AG04450 (cell line): ENCODE results near the gene HAGHL. TPM values are rescaled to one million over a fixed set of nuclear protein-coding genes. Genes with fewer than 3 reads are reported as not detected.

ENCODE experiments used
- CTCF ChIA-PET: fragments of 300-600, 350-600 bp; formaldehyde crosslinking; extraction: SDS; loops from one replicate; lab custom pipeline; 2022; ENCODE audit warnings: antibody characterized with exemption, inconsistent platforms; lab: Charles Lee
- POLR2A ChIA-PET: fragments of 350-600 bp; formaldehyde crosslinking; extraction: SDS; loops from one replicate; lab custom pipeline; 2021; ENCODE audit warnings: antibody characterized with exemption, inconsistent platforms; lab: Yijun Ruan, JAX
- DNase-seq: peaks from one replicate; pipeline ENCODE4 v3.0.0-alpha.2; 2011; ENCODE audit warnings: low read depth, low spot score
- H3K27ac ChIP-seq: one replicate; pipeline ENCODE4 v1.5.1; 2012; ENCODE audit warnings: low read depth, low read length, control low read depth
- H3K27me3 ChIP-seq: one replicate; pipeline ENCODE4 v1.6.0; 2012; ENCODE audit warnings: low read length; ENCODE audit not compliant: control insufficient read depth, insufficient read depth
- H3K4me3 ChIP-seq: 2 replicates; pipeline ENCODE4 v1.5.1; 2011; ENCODE audit warnings: mild to moderate bottlenecking, low read depth, low read length, control low read depth
- H3K9me3 ChIP-seq: 2 replicates; pipeline ENCODE4 v1.5.1; 2012; ENCODE audit warnings: low read length; ENCODE audit not compliant: control insufficient read depth, insufficient read depth
- polyA plus RNA-seq: library from polyadenylated mRNA; depleted of rRNA; stranded (reverse); fragments of >200 nt; gene quantifications from 2 replicates; pipeline ENCODE4 v1.2.3, GENCODE V29; 2011
- TF ChIP-seq, protein P1 (sequence below): IDR thresholded peaks from 2 replicates; pipeline ENCODE4 v1.5.1; 2011; ENCODE audit warnings: low read depth, low read length, control low read depth, inconsistent platforms

Gene HAGHL
- polyA plus RNA-seq, 1 experiment = 4.2 TPM

- no peak for DNase-seq
- Histone ChIP-seq H3K27me3 (peaks cover 7% of the 10 kb centered on the region), H3K4me3 (no peak overlapping the region), H3K9me3 (no peaks in the 10 kb centered on the region; the same call in 1 of the 2 replicates), H3K27ac (no peak overlapping the region)
- TF ChIP-seq, protein P1, sequence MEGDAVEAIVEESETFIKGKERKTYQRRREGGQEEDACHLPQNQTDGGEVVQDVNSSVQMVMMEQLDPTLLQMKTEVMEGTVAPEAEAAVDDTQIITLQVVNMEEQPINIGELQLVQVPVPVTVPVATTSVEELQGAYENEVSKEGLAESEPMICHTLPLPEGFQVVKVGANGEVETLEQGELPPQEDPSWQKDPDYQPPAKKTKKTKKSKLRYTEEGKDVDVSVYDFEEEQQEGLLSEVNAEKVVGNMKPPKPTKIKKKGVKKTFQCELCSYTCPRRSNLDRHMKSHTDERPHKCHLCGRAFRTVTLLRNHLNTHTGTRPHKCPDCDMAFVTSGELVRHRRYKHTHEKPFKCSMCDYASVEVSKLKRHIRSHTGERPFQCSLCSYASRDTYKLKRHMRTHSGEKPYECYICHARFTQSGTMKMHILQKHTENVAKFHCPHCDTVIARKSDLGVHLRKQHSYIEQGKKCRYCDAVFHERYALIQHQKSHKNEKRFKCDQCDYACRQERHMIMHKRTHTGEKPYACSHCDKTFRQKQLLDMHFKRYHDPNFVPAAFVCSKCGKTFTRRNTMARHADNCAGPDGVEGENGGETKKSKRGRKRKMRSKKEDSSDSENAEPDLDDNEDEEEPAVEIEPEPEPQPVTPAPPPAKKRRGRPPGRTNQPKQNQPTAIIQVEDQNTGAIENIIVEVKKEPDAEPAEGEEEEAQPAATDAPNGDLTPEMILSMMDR = no peak
- ChIA-PET CTCF (no interaction called here), POLR2A (interaction anchor here (0.8 to 1.6 kb wide), 2 partner anchors 9 to 14 kb away, joined by 3 to 4 read pairs; no protein-coding TSS in a partner anchor)
Measured at GRCh38 chr16:762595-763268, 35.8 kb downstream of the HAGHL start.

GRCh38 chr16:763369-764183 lies 36.7 kb downstream of the HAGHL start:
- no peak for DNase-seq
- POLR2A ChIA-PET = interaction anchor here (1.6 kb wide), 1 partner anchor 15 kb away, joined by 3 read pairs; no protein-coding TSS in a partner anchor
- peaks cover 7% of the 10 kb centered on the region for H3K27me3 ChIP-seq
- TF ChIP-seq, protein P1 = no peak
- H3K9me3 ChIP-seq = no peaks in the 10 kb centered on the region; the same call in 1 of the 2 replicates
- no peak overlapping the region for H3K27ac ChIP-seq
- CTCF ChIA-PET = interaction anchor here (0.6 kb wide), 1 partner anchor 22 kb away, joined by 3 read pairs; no protein-coding TSS in a partner anchor
- no peak overlapping the region for H3K4me3 ChIP-seq

GRCh38 chr16:764184-764750 lies 37.4 kb downstream of the HAGHL start:
- TF ChIP-seq, protein P1 = no peak
- Histone ChIP-seq H3K27me3 (peaks cover 7% of the 10 kb centered on the region), H3K27ac (no peak overlapping the region), H3K9me3 (no peaks in the 10 kb centered on the region; the same call in 1 of the 2 replicates), H3K4me3 (no peak overlapping the region)
- ChIA-PET POLR2A (no interaction called here), CTCF (no interaction called here)
- DNase-seq = no peak

- TF ChIP-seq, protein P1 = no peak
- Histone ChIP-seq H3K9me3 (no peaks in the 10 kb centered on the region; the same call in 1 of the 2 replicates), H3K27me3 (peaks cover 5% of the 10 kb centered on the region), H3K4me3 (no peak overlapping the region), H3K27ac (no peak overlapping the region)
- no peak for DNase-seq
- CTCF ChIA-PET = no interaction called here
- POLR2A ChIA-PET = no interaction called here
Measured at GRCh38 chr16:764848-765487, 38.1 kb downstream of the HAGHL start.
